GM12878 (cell line): ENCODE measurements around the gene CCDC70.

Experiments used
- CTCF ChIP-seq, 3 experiments: IDR thresholded peaks in 2 of 3; conservative IDR thresholded peaks in 1 of 3; 2 replicates each; pipeline ENCODE4 v1.5.1; 2011; ENCODE audit warnings: low read depth in 3 of 3, low read length in 3 of 3, mild to moderate bottlenecking in 3 of 3, control low read depth in 2 of 3, moderate library complexity in 2 of 3, inconsistent platforms in 1 of 3, mixed read lengths in 1 of 3; ENCODE audit not compliant: control insufficient read depth in 2 of 3, insufficient read depth in 1 of 3; ENCODE audit errors: extremely low read depth in 1 of 3
- RCOR1 ChIP-seq: conservative IDR thresholded peaks from 2 replicates; pipeline ENCODE4 v1.6.1; 2012; ENCODE audit warnings: low read depth, low read length, improper control_type of control experiment
- SRF ChIP-seq, 2 experiments: IDR thresholded peaks; 2 replicates each; pipeline ENCODE4 v1.6.1; 2011; ENCODE audit warnings: low read depth in 2 of 2, low read length in 2 of 2, mild to moderate bottlenecking in 1 of 2, moderate library complexity in 1 of 2
- ZNF24 ChIP-seq: fragments of 450-650 bp; IDR thresholded peaks from 2 replicates; pipeline ENCODE4 v1.6.1; 2017; ENCODE audit warnings: antibody characterized with exemption, mild to moderate bottlenecking

GRCh38 chr13:51910508-51910907, 48.7 kb downstream of the CCDC70 start:
- TF ChIP-seq SRF (IDR thresholded peaks at IDR 0.05; ENCODE audit: low read depth in 2 of 2, low read length in 2 of 2) (no peak), CTCF (IDR thresholded peaks at IDR 0.05 in 2 of 3, conservative IDR thresholded peaks at IDR 0.05 in 1 of 3; ENCODE audit: control insufficient read depth in 2 of 3, extremely low read depth in 1 of 3, insufficient read depth in 1 of 3, low read depth in 3 of 3, low read length in 3 of 3) (no peak), ZNF24 (no peak), RCOR1 (no peak)
